HG03045 (cell line): Measurements from ENCODE around the gene DCBLD2.
"Not testable (repeated sequence)": the region's sequence is repeated elsewhere in the genome, so short reads cannot be mapped to it uniquely, and the experiment has no call there.

Experiments used
- ATAC-seq: cut with Tn5 transposase; IDR thresholded peaks from one replicate; pipeline ENCODE4 v1.9.1; 2021; ENCODE audit warnings: mild to moderate bottlenecking, moderate library complexity; ENCODE audit not compliant: unreplicated experiment

Gene DCBLD2

GRCh38 chr3:98831060-98831459 is 70.4 kb downstream of the DCBLD2 start:
- not testable (repeated sequence) for ATAC-seq

GRCh38 chr3:98829246-98829832 is 72.2 kb downstream of the DCBLD2 start:
- no peak for ATAC-seq

GRCh38 chr3:98827221-98827920 is 74.1 kb downstream of the DCBLD2 start:
- ATAC-seq: no peak

GRCh38 chr3:98826126-98826525 is 75.4 kb downstream of the DCBLD2 start:
- no peak for ATAC-seq

GRCh38 chr3:98824256-98824655 is 77.2 kb downstream of the DCBLD2 start:
- ATAC-seq: no peak

GRCh38 chr3:98823791-98824190 is 77.7 kb downstream of the DCBLD2 start:
- no peak for ATAC-seq

- no peak for ATAC-seq
Observed at GRCh38 chr3:98821063-98821462, 80.4 kb downstream of the DCBLD2 start.

- peak; percentile 78 for ATAC-seq
Observed at GRCh38 chr3:98817547-98818041, 83.9 kb downstream of the DCBLD2 start.

GRCh38 chr3:98814817-98815420 is 86.6 kb downstream of the DCBLD2 start:
- ATAC-seq: no peak

- no peak for ATAC-seq
Observed at GRCh38 chr3:98812851-98813374, 88.6 kb downstream of the DCBLD2 start.

GRCh38 chr3:98811048-98811447 is 90.4 kb downstream of the DCBLD2 start:
- ATAC-seq: no peak

GRCh38 chr3:98809557-98809956 is 91.9 kb downstream of the DCBLD2 start:
- no peak for ATAC-seq

- no peak for ATAC-seq
Observed at GRCh38 chr3:98808071-98808470, 93.4 kb downstream of the DCBLD2 start.

GRCh38 chr3:98807561-98807960 is 93.9 kb downstream of the DCBLD2 start:
- ATAC-seq: no peak

- no peak for ATAC-seq
Observed at GRCh38 chr3:98807011-98807410, 94.5 kb downstream of the DCBLD2 start.

GRCh38 chr3:98806521-98806920 is 95.0 kb downstream of the DCBLD2 start:
- no peak for ATAC-seq

- no peak for ATAC-seq
Observed at GRCh38 chr3:98805571-98805970, 95.9 kb downstream of the DCBLD2 start.

GRCh38 chr3:98801043-98801747 is 100.3 kb downstream of the DCBLD2 start:
- no peak for ATAC-seq

- ATAC-seq: no peak
Observed at GRCh38 chr3:98800401-98800800, 101.1 kb downstream of the DCBLD2 start.

GRCh38 chr3:98799479-98799878 is 102.0 kb downstream of the DCBLD2 start:
- ATAC-seq: no peak

GRCh38 chr3:98798820-98799219 is 102.7 kb downstream of the DCBLD2 start:
- no peak for ATAC-seq
